Activated naive CD4-positive, alpha-beta T cell treated with anti-CD3 and anti-CD28 coated beads, Interleukin-2, amount 50 U/mL, for 72 hours (primary cell): ENCODE data around the gene MTREX. TPM values are rescaled to one million over a fixed set of nuclear protein-coding genes. Genes with fewer than 3 reads are reported as not detected.

Source experiments
- ATAC-seq, 2 donors: fragments of 150-1000 bp; cut with Tn5 transposase; 2 replicates each; pipeline ENCODE4 v1.10.0; 2021; ENCODE audit warnings: mild to moderate bottlenecking in 2 of 2, moderate library complexity in 2 of 2
- DNase-seq, 2 donors: peaks; one replicate each; pipeline ENCODE4 v3.0.0; 2021 to 2022; ENCODE audit warnings: low spot score in 2 of 2
- H3K27ac Mint-ChIP-seq, 2 donors: one replicate each; pipeline ENCODE4 v1.8.0; 2022; ENCODE audit warnings: mild to moderate bottlenecking in 2 of 2, mixed read lengths in 2 of 2
- H3K36me3 Mint-ChIP-seq, 2 donors: one replicate each; pipeline ENCODE4 v1.8.0; 2022; ENCODE audit warnings: mixed read lengths in 2 of 2
- H3K9me3 Mint-ChIP-seq, 2 donors: one replicate each; pipeline ENCODE4 v1.8.0; 2022; ENCODE audit warnings: mixed read lengths in 2 of 2
- total RNA-seq, 2 donors: library from RNA; stranded (reverse); gene quantifications; one replicate each; pipeline ENCODE4 v1.2.3, GENCODE V29; 2022

The MTREX gene
- total RNA-seq, 2 donors from 2014 or later = 73.4 to 99.2 TPM

- ATAC-seq (no peak), DNase-seq (no peak)
- Mint-ChIP-seq H3K9me3 (no peaks in the 10 kb centered on the region), H3K36me3 (peaks cover 25 to 49% of the 10 kb centered on the region in 2 donors), H3K27ac (no peak overlapping the region)
Measured at GRCh38 chr5:55393501-55394175, 85.8 kb downstream of the MTREX start.

DNA sequence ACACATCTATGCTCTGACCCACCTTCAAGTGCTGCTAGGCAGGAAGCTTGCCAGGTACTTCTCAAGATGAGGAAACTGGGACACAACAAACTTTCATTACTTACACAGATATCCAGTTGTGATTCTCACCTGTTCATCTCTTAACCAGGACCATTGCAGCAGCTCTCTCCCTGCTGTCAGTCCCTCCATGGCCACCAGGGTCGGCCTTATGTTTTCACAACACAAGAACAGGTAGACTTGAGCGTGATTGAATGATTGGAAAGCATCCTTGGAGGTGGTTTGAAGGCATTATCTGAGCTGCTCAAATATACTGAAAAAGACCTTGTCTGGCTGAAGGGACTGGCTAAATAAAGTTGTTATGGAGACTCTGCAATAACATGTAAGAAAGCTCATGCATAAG is 94.4 kb downstream of the MTREX start:
- Mint-ChIP-seq H3K36me3 (no peaks in the 10 kb centered on the region), H3K9me3 (no peaks in the 10 kb centered on the region), H3K27ac (peak overlapping the region in 1 of 2 donors; percentile 40)
- ATAC-seq (no peak), DNase-seq (no peak)

DNA sequence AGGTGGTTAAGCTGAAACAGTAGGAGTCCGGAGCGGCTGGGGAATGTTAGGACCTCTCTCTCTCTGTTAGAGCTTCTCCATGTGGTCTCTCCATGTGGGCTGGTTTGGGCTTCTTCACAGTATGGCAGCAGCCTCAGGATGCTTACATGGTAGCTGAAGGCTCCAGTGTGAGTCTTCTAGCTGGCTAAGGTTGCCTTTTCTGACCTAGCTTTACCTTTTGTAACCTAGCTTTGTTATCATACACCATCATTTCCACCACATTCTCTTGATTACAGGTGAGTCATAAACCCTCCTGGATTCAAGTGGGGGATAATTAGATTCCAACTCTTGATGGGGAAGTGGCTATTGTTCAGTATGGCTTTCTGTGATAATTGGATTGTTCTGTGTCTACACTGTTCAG is 98.5 kb downstream of the MTREX start:
- Mint-ChIP-seq H3K27ac (no peak overlapping the region), H3K36me3 (peaks cover 0 to 4% of the 10 kb centered on the region in 2 donors), H3K9me3 (no peaks in the 10 kb centered on the region)
- DNase-seq (no peak), ATAC-seq (no peak)

GRCh38 chr5:55407059-55407684 is 99.4 kb downstream of the MTREX start:
- peaks cover 0 to 4% of the 10 kb centered on the region in 2 donors for H3K36me3 Mint-ChIP-seq
- DNase-seq = no peak
- no peak for ATAC-seq
- H3K27ac Mint-ChIP-seq = no peak overlapping the region
- H3K9me3 Mint-ChIP-seq = no peaks in the 10 kb centered on the region

DNA sequence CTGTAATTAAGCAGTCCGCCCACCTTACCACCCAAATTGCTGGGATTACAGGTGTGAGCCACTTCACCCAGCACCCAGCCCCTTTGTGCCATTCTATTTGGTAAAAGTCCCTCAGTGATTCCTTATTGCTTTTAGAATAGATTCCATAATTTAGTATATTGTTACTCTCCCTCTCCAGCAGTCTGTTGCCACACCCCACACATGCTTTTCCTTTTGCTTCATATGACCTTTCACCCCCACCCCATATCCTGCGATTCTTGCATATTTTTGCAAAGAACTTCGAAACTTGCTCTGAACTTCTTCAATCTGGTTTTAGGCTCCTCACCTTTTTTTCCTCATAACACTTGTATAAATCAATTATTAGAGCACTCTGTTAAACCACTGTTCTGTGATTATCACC is 100.2 kb downstream of the MTREX start:
- ATAC-seq = no peak
- Mint-ChIP-seq H3K36me3 (peaks cover 0 to 4% of the 10 kb centered on the region in 2 donors), H3K27ac (no peak overlapping the region), H3K9me3 (no peaks in the 10 kb centered on the region)
- no peak for DNase-seq

- Mint-ChIP-seq H3K27ac (no peak overlapping the region), H3K9me3 (no peaks in the 10 kb centered on the region), H3K36me3 (peaks cover 0 to 4% of the 10 kb centered on the region in 2 donors)
- DNase-seq = no peak
- no peak for ATAC-seq
Measured at GRCh38 chr5:55409775-55410174, 102.0 kb downstream of the MTREX start.

DNA sequence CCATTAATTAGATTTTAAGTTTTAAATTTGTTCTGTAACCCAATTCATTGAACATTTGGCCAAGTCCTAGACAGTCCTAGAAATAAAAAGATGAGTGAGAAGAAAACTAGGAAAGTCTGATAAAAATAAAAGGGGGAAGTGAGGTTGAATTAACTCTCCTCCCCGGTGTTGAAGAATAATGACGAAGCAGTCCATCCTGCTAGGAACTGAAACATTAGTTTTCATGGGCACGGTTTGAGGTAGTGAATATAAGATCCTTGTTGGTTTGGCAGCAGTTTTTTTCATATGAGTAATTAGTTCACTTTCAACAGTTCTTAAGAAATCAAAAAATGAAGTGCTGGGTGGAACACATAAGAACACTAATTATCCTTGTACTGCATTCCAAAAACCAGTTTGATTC is 103.1 kb downstream of the MTREX start:
- ATAC-seq = no peak
- Mint-ChIP-seq H3K36me3 (peaks cover 0 to 4% of the 10 kb centered on the region in 2 donors), H3K9me3 (no peaks in the 10 kb centered on the region), H3K27ac (no peak overlapping the region)
- no peak for DNase-seq

DNA sequence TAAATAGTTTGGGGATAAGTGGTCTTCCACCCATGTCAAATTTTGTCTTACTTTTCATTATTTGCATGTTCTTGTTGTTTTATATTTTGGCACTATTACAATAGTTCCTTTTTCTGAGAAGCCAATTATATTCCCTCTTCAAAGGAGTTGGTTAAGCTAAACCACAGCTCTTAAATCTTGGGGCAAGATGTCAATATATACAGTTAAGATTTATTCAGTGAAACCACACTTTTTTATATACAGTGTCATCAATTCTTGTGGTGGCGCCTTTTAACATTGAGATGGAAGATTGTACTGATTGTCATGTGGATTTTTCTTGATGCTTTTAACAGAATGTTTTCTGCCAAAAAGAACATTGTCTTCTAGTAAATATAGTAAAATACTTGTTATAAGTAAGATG is 104.1 kb downstream of the MTREX start:
- DNase-seq (no peak), ATAC-seq (no peak)
- H3K9me3 Mint-ChIP-seq = no peaks in the 10 kb centered on the region
- H3K36me3 Mint-ChIP-seq = peaks cover 0 to 4% of the 10 kb centered on the region in 2 donors
- H3K27ac Mint-ChIP-seq = no peak overlapping the region

- Mint-ChIP-seq H3K27ac (no peak overlapping the region), H3K9me3 (no peaks in the 10 kb centered on the region), H3K36me3 (no peaks in the 10 kb centered on the region)
- ATAC-seq (no peak), DNase-seq (no peak)
Measured at GRCh38 chr5:55413644-55414043, 105.9 kb downstream of the MTREX start.

DNA sequence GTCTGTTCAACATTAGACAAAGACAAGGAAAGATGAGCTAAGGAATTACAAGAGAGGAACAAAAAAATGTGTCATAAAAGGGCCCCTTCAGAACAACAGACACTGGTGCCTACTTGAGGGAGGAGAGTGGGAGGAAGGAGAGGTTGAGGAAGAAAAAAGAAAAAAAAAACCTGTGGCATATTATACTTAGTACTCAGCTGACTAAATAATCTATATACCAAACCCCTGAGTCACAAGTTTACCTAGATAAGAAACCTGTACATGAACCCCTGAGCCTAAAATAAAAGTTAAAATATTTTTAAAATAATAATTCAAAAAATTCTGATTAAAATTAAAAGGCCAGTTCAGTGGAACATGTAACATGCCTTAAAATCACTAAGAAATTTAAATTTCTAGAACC is 107.3 kb downstream of the MTREX start:
- no peak for DNase-seq
- no peaks in the 10 kb centered on the region for H3K9me3 Mint-ChIP-seq
- H3K36me3 Mint-ChIP-seq = no peaks in the 10 kb centered on the region
- no peak overlapping the region for H3K27ac Mint-ChIP-seq
- ATAC-seq = no peak

GRCh38 chr5:55416306-55416705 is 108.5 kb downstream of the MTREX start:
- Mint-ChIP-seq H3K36me3 (no peaks in the 10 kb centered on the region), H3K9me3 (no peaks in the 10 kb centered on the region), H3K27ac (no peak overlapping the region)
- ATAC-seq (no peak), DNase-seq (no peak)

DNA sequence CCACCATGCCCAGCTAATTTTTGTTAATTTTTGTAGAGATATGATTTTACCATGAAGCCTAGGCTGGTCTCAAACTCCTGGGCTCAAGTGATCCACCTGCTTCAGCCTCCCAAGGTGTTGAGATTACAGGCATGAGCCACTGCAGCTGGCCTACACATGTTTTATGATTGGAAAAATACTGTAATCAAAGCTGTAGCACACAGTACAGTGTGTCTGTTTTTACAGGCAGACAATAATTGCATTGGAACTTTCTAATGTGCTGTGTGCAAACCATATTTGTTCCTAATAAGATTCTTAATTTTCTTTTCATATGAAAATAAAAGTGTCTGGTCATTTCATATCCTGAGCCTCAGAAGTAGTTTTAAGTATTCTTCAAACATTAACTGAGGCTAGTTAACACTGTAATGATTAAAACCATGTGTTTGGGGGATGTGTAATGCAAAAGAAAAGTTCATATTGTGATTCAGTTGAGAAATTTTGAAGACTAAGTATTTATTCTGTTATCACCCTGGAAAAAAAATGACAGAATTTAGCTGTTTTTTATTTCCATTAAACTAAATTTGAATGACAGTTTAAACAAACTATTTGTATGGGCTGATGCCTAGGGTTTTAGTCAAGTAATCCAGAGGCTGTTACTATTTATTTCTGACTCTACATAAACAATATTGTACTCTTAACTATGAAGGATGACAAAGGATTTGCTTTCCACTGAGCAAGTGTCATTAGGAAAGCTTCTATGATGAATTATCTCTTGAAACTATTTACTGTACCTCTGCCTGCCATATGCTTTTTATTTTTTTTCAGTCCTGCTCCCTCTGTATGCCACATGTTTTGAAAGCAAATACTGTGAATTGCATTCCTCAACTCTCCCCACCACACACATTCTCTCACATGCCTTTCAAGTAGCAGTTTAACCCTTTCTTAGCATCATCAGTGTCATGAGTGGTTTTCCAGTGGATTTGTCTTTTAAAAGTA is 111.5 kb downstream of the MTREX start:
- no peak for ATAC-seq
- Mint-ChIP-seq H3K9me3 (peaks cover 0 to 7% of the 10 kb centered on the region in 2 donors), H3K36me3 (peaks cover 14 to 21% of the 10 kb centered on the region in 2 donors), H3K27ac (no peak overlapping the region)
- no peak for DNase-seq

DNA sequence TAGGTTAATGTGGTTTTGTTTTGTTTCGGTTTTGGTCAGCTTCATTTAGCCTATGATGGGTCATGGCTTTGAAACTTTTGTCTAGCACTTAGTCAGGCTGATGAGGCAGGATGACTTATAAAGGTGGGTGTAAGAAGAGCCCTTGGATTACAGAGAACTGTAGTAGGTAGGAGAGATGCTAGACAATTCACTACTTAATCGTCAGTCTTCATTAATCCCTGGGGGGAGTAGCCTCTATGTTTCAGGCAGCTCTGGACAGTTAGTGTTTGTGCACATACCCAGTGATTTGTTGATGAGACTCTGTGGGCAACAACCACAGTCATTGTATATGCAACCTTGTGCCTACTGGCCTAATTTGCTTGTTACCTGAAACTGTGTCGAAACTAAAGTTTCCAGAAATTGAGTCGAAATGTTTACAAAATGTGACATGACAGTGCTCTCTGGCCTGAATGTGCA is 113.3 kb downstream of the MTREX start:
- peak overlapping the region in 1 of 2 donors; percentile 76 for H3K27ac Mint-ChIP-seq
- ATAC-seq = peak; percentile 96 to 100

GRCh38 chr5:55426455-55426854 is 118.7 kb downstream of the MTREX start:
- peaks cover 21 to 33% of the 10 kb centered on the region in 2 donors for H3K9me3 Mint-ChIP-seq
- no peak for DNase-seq

More for the DNA sequence above, 113.3 kb downstream of the MTREX start:
- Mint-ChIP-seq H3K36me3 (peaks cover 14 to 24% of the 10 kb centered on the region in 2 donors), H3K9me3 (peaks cover 0 to 7% of the 10 kb centered on the region in 2 donors)
- DNase-seq = no peak

DNA sequence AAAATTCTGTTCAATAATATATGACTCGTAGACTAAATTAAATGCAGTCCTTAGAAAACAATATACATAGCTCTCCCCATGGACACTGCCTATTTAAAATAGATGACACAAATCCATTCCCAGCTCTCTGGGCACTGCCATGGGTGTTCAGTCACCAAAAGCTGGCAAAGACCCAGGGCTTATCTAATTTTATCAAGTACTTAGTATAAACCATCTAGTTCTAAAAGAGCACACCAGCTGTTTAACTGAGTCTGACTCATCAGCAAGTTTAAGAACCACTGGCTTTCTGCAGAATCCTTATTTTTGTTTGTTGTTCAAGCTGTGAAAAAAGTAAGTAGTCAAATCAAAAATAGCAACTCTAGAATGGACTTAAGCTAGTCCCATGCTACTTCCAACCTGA is 119.4 kb downstream of the MTREX start:
- DNase-seq (no peak), ATAC-seq (no peak)
- Mint-ChIP-seq H3K36me3 (peaks cover 56 to 79% of the 10 kb centered on the region in 2 donors), H3K27ac (no peak overlapping the region), H3K9me3 (peaks cover 25 to 37% of the 10 kb centered on the region in 2 donors)

More at GRCh38 chr5:55426455-55426854, 118.7 kb downstream of the MTREX start:
- Mint-ChIP-seq H3K27ac (no peak overlapping the region), H3K36me3 (peaks cover 50 to 75% of the 10 kb centered on the region in 2 donors)
- ATAC-seq = no peak

- H3K36me3 Mint-ChIP-seq = peaks cover 50 to 76% of the 10 kb centered on the region in 2 donors
- no peak for ATAC-seq
- H3K27ac Mint-ChIP-seq = no peak overlapping the region
- DNase-seq = no peak
- H3K9me3 Mint-ChIP-seq = peaks cover 36 to 38% of the 10 kb centered on the region in 2 donors
Measured at GRCh38 chr5:55429221-55429612, 121.4 kb downstream of the MTREX start.
